ENCODE measurements around the gene DNAL4. TPM values are rescaled to one million over a fixed set of nuclear protein-coding genes. Genes with fewer than 3 reads are reported as not detected.

Gene DNAL4
- total and polyA plus RNA-seq, 2 donors (not counting 1 experiment from before 2014, with no cell fraction given), result 9.9 to 10.3 TPM

GRCh38 chr22:38740116-38740723, 53.7 kb downstream of the DNAL4 start:
- no peak overlapping the region for H3K9ac ChIP-seq (ENCODE audit: low read length)
- H4K20me1 ChIP-seq (ENCODE audit: control insufficient read depth, insufficient read depth, low read length, poor library complexity, severe bottlenecking), result peaks cover 100% of the 10 kb centered on the region
- H3K27ac ChIP-seq (ENCODE audit: low read length in 2 of 2), result peak overlapping the region in 1 of 2 donors; percentile 39
- H3K4me2 ChIP-seq (replicated peaks; ENCODE audit: low read depth, low read length, poor library complexity, severe bottlenecking), result no peak overlapping the region
- H3K36me3 ChIP-seq (replicated peaks in 1 of 2; ENCODE audit: control extremely low read depth in 1 of 2, control insufficient read depth in 1 of 2, extremely low read depth in 1 of 2, insufficient read depth in 2 of 2, low read length in 1 of 2), result peaks cover 7 to 99% of the 10 kb centered on the region in 2 experiments
- H3K27ac Mint-ChIP-seq, result no peak overlapping the region
- WGBS (ENCODE audit: insufficient coverage), result 97% methylated on average over 14 of the region's 15 CpGs
- no peak overlapping the region for H3K4me3 ChIP-seq (ENCODE audit: control extremely low read depth in 1 of 5, extremely low read depth in 1 of 5, insufficient read depth in 1 of 5, low read depth in 2 of 5, low read length in 4 of 5)
- no peaks in the 10 kb centered on the region for H3K27me3 Mint-ChIP-seq
- no peaks in the 10 kb centered on the region for H3K9me3 Mint-ChIP-seq (ENCODE audit: insufficient read depth)
- ChIA-PET POLR2A (interaction anchor here (0.6 kb wide), 1 partner anchor 10 kb away, joined by 3 read pairs; no protein-coding TSS in a partner anchor), CTCF (interaction anchor here (1.3 kb wide), 1 partner anchor 12 kb away, joined by 3 read pairs; no protein-coding TSS in a partner anchor)
- no peaks in the 10 kb centered on the region for H3K27me3 ChIP-seq (replicated peaks in 1 of 4; ENCODE audit: control extremely low read depth in 1 of 4, control insufficient read depth in 3 of 4, insufficient read depth in 4 of 4, low read length in 3 of 4)
- intact Hi-C loops (cut with micrococcal nuclease), result no loop called here
- no peak overlapping the region for H3K4me3 Mint-ChIP-seq
- H3K9me3 ChIP-seq (ENCODE audit: control extremely low read depth in 1 of 3, control insufficient read depth in 2 of 3, insufficient read depth in 1 of 3, low read length in 2 of 3), result no peaks in the 10 kb centered on the region
- no peak overlapping the region for H2AFZ ChIP-seq (ENCODE audit: insufficient read depth, low read depth, low read length, poor library complexity, severe bottlenecking)
- DNase-seq, result no peak
- TF ChIP-seq EZH2 (IDR thresholded peaks at IDR 0.05; ENCODE audit: borderline replicate concordance, insufficient read depth, low read depth, low read length, poor library complexity, severe bottlenecking), result no peak
- TF ChIP-seq, protein P1, sequence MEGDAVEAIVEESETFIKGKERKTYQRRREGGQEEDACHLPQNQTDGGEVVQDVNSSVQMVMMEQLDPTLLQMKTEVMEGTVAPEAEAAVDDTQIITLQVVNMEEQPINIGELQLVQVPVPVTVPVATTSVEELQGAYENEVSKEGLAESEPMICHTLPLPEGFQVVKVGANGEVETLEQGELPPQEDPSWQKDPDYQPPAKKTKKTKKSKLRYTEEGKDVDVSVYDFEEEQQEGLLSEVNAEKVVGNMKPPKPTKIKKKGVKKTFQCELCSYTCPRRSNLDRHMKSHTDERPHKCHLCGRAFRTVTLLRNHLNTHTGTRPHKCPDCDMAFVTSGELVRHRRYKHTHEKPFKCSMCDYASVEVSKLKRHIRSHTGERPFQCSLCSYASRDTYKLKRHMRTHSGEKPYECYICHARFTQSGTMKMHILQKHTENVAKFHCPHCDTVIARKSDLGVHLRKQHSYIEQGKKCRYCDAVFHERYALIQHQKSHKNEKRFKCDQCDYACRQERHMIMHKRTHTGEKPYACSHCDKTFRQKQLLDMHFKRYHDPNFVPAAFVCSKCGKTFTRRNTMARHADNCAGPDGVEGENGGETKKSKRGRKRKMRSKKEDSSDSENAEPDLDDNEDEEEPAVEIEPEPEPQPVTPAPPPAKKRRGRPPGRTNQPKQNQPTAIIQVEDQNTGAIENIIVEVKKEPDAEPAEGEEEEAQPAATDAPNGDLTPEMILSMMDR (IDR thresholded peaks at IDR 0.05), result no peak
- ATAC-seq (ENCODE audit: low read depth), result no peak
- H3K79me2 ChIP-seq (ENCODE audit: control insufficient read depth, insufficient read depth, low read length), result peaks cover 27% of the 10 kb centered on the region
- H3K4me1 ChIP-seq (ENCODE audit: control insufficient read depth in 2 of 2, insufficient read depth in 2 of 2, low read length in 2 of 2), result peaks cover 0 to 13% of the 10 kb centered on the region in 2 donors
- peaks cover 13% of the 10 kb centered on the region for H3K4me1 Mint-ChIP-seq

All from B cell (primary cell).